KMS-11 (cell line): Measurements from ENCODE around the gene STON2.

Experiments used
- H2AFZ ChIP-seq: fragments of 200-600 bp; sonication (generic); 2 replicates; pipeline ENCODE4 v1.6.1; 2016; ENCODE audit warnings: antibody characterized with exemption, mixed run types, low read depth
- H3K27ac ChIP-seq: fragments of 200-600 bp; sonication (generic); 2 replicates; pipeline ENCODE4 v1.6.1; 2016; ENCODE audit warnings: mild to moderate bottlenecking, mixed run types
- H3K27me3 ChIP-seq: fragments of 200-600 bp; sonication (generic); 2 replicates; pipeline ENCODE4 v1.6.1; 2017; ENCODE audit warnings: mild to moderate bottlenecking, low read depth, mixed run types, moderate library complexity; ENCODE audit not compliant: insufficient read depth
- H3K36me3 ChIP-seq: fragments of 200-600 bp; sonication (generic); 2 replicates; pipeline ENCODE4 v1.6.1; 2017; ENCODE audit warnings: mild to moderate bottlenecking, mixed run types; ENCODE audit not compliant: insufficient read depth
- H3K4me1 ChIP-seq: fragments of 200-600 bp; sonication (generic); 2 replicates; pipeline ENCODE4 v1.6.1; 2016; ENCODE audit warnings: mild to moderate bottlenecking, low read depth, mixed run types; ENCODE audit not compliant: poor library complexity, severe bottlenecking
- H3K4me2 ChIP-seq: fragments of 200-600 bp; sonication (generic); 2 replicates; pipeline ENCODE4 v1.7.0; 2016; ENCODE audit warnings: mild to moderate bottlenecking, mixed run types
- H3K4me3 ChIP-seq: fragments of 200-600 bp; sonication (generic); IDR thresholded peaks from 2 replicates; pipeline ENCODE4 v1.6.1; 2017; ENCODE audit warnings: low read depth, low read length, mixed read lengths; ENCODE audit not compliant: insufficient read depth
- H3K79me2 ChIP-seq: fragments of 200-600 bp; sonication (generic); 2 replicates; pipeline ENCODE4 v1.6.1; 2016; ENCODE audit warnings: low read depth, mixed run types; ENCODE audit not compliant: insufficient read depth
- H3K9ac ChIP-seq: fragments of 200-600 bp; sonication (generic); 2 replicates; pipeline ENCODE4 v1.6.1; 2016; ENCODE audit warnings: mild to moderate bottlenecking, mixed run types
- H4K20me1 ChIP-seq: fragments of 200-600 bp; sonication (generic); 2 replicates; pipeline ENCODE4 v1.6.1; 2016; ENCODE audit warnings: mild to moderate bottlenecking, mixed run types; ENCODE audit not compliant: insufficient read depth
- CTCF ChIP-seq: fragments of 200-600 bp; sonication (generic); conservative IDR thresholded peaks from 2 replicates; pipeline ENCODE4 v1.6.1; 2017; ENCODE audit warnings: low read depth, mild to moderate bottlenecking, antibody characterized with exemption, low read length, moderate library complexity, mixed read lengths

The STON2 gene

GRCh38 chr14:81416194-81416952, 16.2 kb upstream of the STON2 start:
- H3K4me2 ChIP-seq: no peak overlapping the region
- H3K79me2 ChIP-seq: no peaks in the 10 kb centered on the region
- H2AFZ ChIP-seq: no peak overlapping the region
- no peak overlapping the region for H3K27ac ChIP-seq
- H3K4me1 ChIP-seq: peaks cover 10% of the 10 kb centered on the region
- no peak overlapping the region for H3K9ac ChIP-seq
- no peaks in the 10 kb centered on the region for H4K20me1 ChIP-seq
- H3K36me3 ChIP-seq: no peaks in the 10 kb centered on the region
- TF ChIP-seq CTCF: no peak
- H3K27me3 ChIP-seq: no peaks in the 10 kb centered on the region
- no peak overlapping the region for H3K4me3 ChIP-seq

GRCh38 chr14:81415781-81416180, 15.7 kb upstream of the STON2 start:
- Histone ChIP-seq H3K4me1 (peaks cover 10% of the 10 kb centered on the region), H4K20me1 (no peaks in the 10 kb centered on the region), H3K27ac (no peak overlapping the region), H3K4me3 (no peak overlapping the region), H3K9ac (no peak overlapping the region), H3K27me3 (no peaks in the 10 kb centered on the region), H3K4me2 (no peak overlapping the region), H2AFZ (no peak overlapping the region), H3K79me2 (no peaks in the 10 kb centered on the region), H3K36me3 (no peaks in the 10 kb centered on the region)
- TF ChIP-seq CTCF: no peak

- no peaks in the 10 kb centered on the region for H3K79me2 ChIP-seq
- no peak overlapping the region for H3K4me2 ChIP-seq
- no peak overlapping the region for H2AFZ ChIP-seq
- H3K4me3 ChIP-seq: no peak overlapping the region
- H3K36me3 ChIP-seq: no peaks in the 10 kb centered on the region
- H3K27ac ChIP-seq: no peak overlapping the region
- H3K4me1 ChIP-seq: peaks cover 10% of the 10 kb centered on the region
- no peak for TF ChIP-seq CTCF
- H3K27me3 ChIP-seq: no peaks in the 10 kb centered on the region
- no peak overlapping the region for H3K9ac ChIP-seq
- H4K20me1 ChIP-seq: no peaks in the 10 kb centered on the region
Measured at GRCh38 chr14:81414123-81414522, 14.0 kb upstream of the STON2 start.

- H3K27ac ChIP-seq: no peak overlapping the region
- H3K36me3 ChIP-seq: no peaks in the 10 kb centered on the region
- no peak overlapping the region for H3K9ac ChIP-seq
- H2AFZ ChIP-seq: no peak overlapping the region
- no peaks in the 10 kb centered on the region for H4K20me1 ChIP-seq
- H3K79me2 ChIP-seq: no peaks in the 10 kb centered on the region
- no peaks in the 10 kb centered on the region for H3K27me3 ChIP-seq
- no peak overlapping the region for H3K4me2 ChIP-seq
- TF ChIP-seq CTCF: no peak
- H3K4me1 ChIP-seq: peaks cover 23% of the 10 kb centered on the region
- H3K4me3 ChIP-seq: no peak overlapping the region
Measured at GRCh38 chr14:81412779-81413178, 12.7 kb upstream of the STON2 start.
